Measurements from ENCODE around the gene RNF126.
"Not testable (repeated sequence)": the region's sequence is repeated elsewhere in the genome, so short reads cannot be mapped to it uniquely, and the experiment has no call there.

Gene RNF126

GRCh38 chr19:624433-625109, 38.4 kb downstream of the RNF126 start:
- DNase-seq = no peak

DNA sequence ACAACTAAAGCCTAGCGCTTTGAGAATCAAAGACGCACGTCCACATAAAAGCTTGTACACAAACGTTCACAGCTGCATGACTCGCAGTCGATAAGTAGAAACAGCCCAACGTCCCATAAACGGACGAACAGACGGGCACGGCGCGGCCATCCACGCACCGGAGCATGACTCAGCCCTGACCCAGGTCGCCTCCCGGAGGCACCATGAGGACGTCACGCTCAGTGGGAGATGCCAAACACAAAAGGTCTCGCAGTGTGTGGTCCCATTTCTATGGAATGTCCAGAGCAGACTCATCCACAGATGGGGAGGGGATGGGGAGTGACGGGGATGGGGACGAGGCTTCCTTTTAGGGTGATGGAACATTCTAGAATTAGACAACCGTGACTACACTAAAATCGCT, 39.0 kb downstream of the RNF126 start:
- peak; percentile 56 for DNase-seq

DNA sequence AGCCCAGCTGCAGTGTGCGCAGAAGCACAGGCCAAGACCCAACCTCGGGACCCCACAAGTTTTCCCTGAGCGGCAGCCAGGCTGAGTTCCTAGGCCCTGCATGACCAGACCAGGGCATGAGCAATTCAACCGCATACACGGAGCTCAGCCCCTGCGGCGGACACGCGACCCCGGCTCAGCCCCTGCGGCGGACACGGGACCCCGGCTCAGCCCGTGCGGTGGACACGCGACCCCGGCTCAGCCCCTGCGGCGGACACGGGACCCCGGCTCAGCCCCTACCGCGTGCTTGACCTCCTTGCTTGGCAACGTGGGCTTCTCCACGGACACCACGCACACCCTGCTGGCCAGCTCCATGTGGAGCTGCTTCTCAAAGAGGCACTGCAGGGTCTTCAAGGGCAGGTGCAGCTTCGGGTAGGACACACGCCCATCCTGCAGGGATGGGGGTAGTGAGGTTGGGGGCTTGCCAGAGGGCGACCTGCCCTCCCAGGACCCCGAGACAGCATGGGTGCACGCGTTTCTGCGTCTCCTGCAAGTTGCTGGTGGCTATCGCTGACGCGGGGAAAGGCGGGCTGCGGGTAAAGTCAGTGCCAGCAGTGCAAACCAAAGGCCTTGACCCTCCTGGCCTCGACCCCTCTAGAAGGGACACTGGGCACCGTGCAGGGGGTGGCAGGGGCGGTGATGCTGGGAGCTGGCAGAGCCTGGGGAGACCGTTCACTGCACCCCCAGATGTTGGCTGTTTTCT, 39.7 kb downstream of the RNF126 start:
- DNase-seq = no peak

DNA sequence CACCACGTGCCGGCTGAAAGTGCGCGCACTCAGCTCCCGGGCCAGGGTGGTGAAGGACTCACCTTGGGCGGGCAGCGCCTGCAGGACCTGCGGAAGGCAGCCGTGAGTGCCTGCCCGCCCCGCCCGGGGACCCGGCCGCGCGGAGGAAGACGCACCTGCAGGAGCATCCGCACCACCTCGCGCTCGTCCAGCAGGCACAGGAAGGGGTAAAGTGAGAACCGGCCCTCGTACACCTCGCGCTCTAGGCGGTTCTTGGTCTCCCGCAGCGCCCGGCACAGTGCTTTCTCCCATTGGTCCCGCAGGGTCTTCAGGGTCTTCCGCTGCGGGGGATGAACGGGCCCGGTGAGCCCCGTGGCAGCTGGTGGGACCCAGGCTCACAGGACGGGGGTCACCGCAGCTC, 40.3 kb downstream of the RNF126 start:
- peak; percentile 46 for DNase-seq

- peak; percentile 43 for DNase-seq
Measured at GRCh38 chr19:621819-622218, 41.2 kb downstream of the RNF126 start.

DNA sequence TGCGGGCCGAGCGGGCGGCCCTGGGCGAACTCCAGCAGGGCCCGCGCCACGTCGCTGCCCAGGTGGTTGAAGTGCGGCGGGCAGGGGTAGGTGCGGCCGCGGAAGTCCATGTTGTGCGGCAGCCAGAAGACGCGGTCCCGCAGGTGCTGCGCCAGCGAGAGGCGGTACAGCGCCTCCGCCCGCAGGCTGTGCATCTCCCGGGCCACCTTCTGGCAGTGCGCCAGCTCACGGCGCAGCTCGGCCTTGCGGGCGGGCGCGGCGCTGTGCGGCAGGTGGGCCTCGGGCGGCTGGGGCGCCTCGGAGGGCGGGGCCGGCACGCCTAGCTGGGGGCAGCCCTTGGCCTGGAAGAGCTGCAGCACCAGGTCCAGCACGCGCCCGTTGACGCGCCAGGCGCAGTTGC, 41.8 kb downstream of the RNF126 start:
- DNase-seq = not testable (repeated sequence)

DNA sequence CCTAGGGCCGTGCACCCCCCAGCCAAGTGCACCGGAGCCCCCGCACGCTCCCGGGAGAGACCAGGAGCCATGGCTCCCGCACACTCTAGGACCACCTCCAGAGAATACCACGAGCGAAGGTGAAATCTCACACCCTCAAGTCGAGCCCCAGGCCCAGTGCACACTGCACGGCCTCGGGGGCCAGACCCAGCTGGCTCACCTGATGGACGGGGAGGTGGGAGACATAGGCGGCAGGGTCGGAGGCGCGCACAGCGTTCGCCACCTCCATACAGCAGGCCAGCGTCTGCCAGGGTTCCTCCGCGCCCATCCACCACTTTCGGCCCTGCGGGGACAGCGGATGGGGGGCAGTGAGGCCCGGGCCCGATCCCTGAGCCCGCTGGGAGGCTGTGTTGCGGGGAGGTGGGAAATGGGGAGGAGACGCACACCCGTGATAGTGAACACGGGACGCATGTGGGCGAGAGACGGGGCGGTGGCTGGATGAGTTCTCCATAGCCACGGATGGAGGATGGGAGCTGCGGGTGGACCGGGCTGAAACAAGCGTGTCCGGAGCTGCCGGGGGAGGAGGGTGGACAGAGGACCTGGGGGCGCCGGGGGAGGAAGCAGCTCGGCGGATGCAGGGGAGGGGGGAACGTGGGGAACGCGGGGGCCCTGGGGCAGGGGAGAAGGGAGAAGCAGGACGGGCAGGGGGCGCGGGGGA, 42.7 kb downstream of the RNF126 start:
- no peak for DNase-seq

GRCh38 chr19:619286-620002, 43.6 kb downstream of the RNF126 start:
- DNase-seq = no peak

GRCh38 chr19:618674-619285, 44.2 kb downstream of the RNF126 start:
- no peak for DNase-seq

DNA sequence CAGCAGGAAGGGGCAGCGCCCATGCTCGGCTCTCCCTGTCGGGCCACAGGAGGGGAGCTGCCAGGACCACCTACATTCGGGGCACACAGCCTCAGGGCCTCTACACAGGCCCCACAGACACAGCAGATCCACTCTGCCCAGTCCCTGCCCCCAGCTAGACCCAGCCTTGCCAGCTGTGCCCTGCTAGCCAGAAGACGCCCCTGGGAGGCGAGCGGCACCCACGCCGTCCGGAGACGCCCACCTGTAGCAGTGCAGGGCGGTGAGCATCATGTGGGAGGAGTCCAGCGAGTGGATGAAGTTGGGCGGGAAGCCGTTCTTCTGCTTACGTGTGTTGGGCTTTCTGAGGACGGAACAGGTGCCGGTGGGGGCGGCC, 44.8 kb downstream of the RNF126 start:
- no peak for DNase-seq

GRCh38 chr19:617551-618246, 45.3 kb downstream of the RNF126 start:
- peak; percentile 46 for DNase-seq

- DNase-seq = no peak
Measured at GRCh38 chr19:616747-617526, 46.1 kb downstream of the RNF126 start.

DNA sequence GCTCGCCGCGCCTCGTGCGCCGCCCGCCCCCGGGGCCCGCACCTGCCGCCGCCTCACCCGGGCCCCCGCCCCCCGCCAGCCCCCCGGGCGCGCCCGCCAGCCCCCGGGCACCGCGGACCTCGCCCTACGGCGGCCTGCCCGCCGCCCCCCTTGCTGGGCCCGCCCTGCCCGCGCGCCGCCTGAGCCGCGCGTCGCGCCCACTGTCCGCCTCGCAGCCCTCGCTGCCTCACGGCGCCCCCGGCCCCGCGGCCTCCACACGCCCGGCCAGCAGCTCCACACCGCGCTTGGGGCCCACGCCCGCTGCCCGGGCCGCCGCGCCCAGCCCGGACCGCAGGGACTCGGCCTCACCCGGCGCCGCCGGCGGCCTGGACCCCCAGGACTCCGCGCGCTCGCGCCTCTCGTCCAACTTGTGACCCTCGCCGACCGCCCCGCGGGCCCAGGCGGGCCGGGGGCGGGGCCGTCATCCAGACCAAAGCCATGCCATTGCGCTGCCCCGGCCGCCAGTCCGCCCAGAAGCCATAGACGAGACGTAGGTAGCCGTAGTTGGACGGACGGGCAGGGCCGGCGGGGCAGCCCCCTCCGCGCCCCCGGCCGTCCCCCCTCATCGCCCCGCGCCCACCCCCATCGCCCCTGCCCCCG, 46.8 kb downstream of the RNF126 start:
- DNase-seq = no peak

GRCh38 chr19:615619-616018, 47.4 kb downstream of the RNF126 start:
- DNase-seq = no peak

- no peak for DNase-seq
Measured at GRCh38 chr19:613732-614567, 49.1 kb downstream of the RNF126 start.

- no peak for DNase-seq
Measured at GRCh38 chr19:612941-613340, 50.1 kb downstream of the RNF126 start.

GRCh38 chr19:611481-611868, 51.5 kb downstream of the RNF126 start:
- DNase-seq = peak; percentile 46

DNA sequence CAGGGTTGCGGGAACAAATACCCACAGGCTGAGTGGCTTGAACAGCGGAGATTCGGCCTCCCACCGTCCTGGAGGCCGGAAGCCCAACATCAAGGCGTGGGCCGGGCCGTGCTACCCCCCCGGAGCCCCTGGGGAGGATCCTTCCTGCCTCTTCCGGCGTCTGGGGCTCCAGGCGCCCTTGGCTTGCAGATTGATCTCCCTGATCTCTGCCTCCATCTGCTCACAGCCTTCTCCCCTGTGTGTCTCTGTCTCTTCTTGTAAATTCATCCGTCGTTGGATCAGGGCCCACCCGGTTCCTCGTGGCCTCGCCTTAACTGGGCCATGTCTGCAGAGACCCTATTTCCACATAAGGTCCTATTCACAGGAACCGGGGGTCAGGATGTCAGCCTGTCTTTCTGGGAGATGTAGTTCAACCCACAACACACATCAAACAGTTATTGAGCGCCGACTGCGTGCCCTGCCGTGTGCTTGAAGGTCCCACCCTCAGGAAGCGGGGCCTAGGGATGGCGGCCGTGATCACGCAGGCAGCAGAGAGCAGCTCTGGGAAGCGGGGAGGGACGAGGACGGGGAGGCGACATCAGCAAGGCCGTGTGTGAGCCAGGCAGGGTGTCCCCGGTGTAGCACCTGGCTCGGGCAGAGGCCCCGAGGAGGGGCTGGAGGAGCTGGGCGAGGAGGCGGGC, 52.1 kb downstream of the RNF126 start:
- DNase-seq = peak; percentile 50

- no peak for DNase-seq
Measured at GRCh38 chr19:610071-610800, 52.8 kb downstream of the RNF126 start.

All from islet precursor cell (in vitro differentiated cells).